ENCODE results near the gene PJVK. TPM values are rescaled to one million over a fixed set of nuclear protein-coding genes. Genes with fewer than 3 reads are reported as not detected.

PJVK gene
- total RNA-seq, 1 experiment from 2014 or later, result 2.6 TPM

DNA sequence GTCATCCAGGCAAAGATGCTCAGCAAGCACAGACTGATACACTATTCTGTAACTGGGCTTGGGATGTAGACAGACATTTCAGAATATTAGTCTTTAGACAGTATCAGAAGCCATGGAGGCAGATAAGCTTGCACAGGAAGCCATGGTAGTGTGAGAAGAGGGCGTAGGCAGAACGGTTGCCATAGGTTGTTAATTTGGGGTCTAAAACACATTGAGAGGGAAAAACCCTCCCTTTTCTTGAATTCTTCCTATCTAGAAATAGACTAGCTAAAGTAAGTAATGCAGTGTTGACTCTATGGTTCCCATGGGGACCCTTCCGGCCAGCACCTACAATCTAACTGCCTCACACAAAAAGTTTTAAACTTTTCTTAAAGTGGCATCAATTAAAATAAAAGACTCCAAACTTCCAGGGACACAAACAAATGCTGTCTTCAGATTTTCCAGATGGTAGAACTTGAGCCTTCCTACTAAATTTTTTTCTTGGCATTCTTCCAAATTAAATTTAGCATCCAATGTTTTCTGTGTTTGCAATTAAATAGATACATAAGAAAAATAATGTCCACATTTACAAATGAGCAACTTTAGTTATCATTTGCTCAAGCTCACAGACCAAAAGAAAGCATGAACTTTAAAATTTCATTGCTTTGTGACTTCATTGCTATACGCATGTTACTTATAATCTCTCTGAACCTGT, 2.1 kb upstream of the PJVK start:
- no peak for DNase-seq (ENCODE audit: low read depth, low spot score)
- CTCF ChIA-PET, result no interaction called here
- ATAC-seq, result no peak
- Histone ChIP-seq H3K4me2 (ENCODE audit: low read length) (peak overlapping the region; percentile 94), H3K27ac (ENCODE audit: low read depth, low read length) (no peak overlapping the region; the same call in 1 of the 2 replicates), H3K4me1 (ENCODE audit: control insufficient read depth in 1 of 2, insufficient read depth in 2 of 2, low read length in 2 of 2) (peaks cover 12 to 20% of the 10 kb centered on the region in 2 experiments; a peak in 2 of 4 replicates), H3K79me2 (ENCODE audit: insufficient read depth, low read length) (peaks cover 42% of the 10 kb centered on the region), H3K4me3 (replicated peaks in 1 of 2; ENCODE audit: low read depth in 1 of 2, low read length in 2 of 2) (peak overlapping the region; percentile 72 to 93; a peak in 3 of 4 replicates), H3K36me3 (ENCODE audit: control insufficient read depth in 1 of 2, insufficient read depth in 2 of 2, low read length in 2 of 2) (peaks cover 24 to 28% of the 10 kb centered on the region in 2 experiments), H2AFZ (ENCODE audit: low read depth, low read length, poor library complexity, severe bottlenecking) (no peak overlapping the region), H3K27me3 (ENCODE audit: insufficient read depth, low read length) (no peaks in the 10 kb centered on the region), H3K9me3 (ENCODE audit: control insufficient read depth in 1 of 2, insufficient read depth in 1 of 2, low read depth in 1 of 2, low read length in 2 of 2) (no peaks in the 10 kb centered on the region), H3K9me2 (ENCODE audit: insufficient read depth) (no peaks in the 10 kb centered on the region), H4K20me1 (ENCODE audit: insufficient read depth) (0 out of 2 replicates have a peak, but pooled peaks cover 5% of the 10 kb centered on the region), H3K9ac (ENCODE audit: low read length) (peak overlapping the region; percentile 94; the same call in 1 of the 2 replicates)
- intact Hi-C loops (cut with micrococcal nuclease), result no loop called here
- BruUV-seq (replicated peaks), result no TSS peak
- no peak for TF ChIP-seq EZH2phosphoT487 (IDR thresholded peaks at IDR 0.05; ENCODE audit: borderline replicate concordance)
- no peak for TF ChIP-seq SIN3A (IDR thresholded peaks at IDR 0.05; ENCODE audit: low read depth)
- TF ChIP-seq, protein P1, sequence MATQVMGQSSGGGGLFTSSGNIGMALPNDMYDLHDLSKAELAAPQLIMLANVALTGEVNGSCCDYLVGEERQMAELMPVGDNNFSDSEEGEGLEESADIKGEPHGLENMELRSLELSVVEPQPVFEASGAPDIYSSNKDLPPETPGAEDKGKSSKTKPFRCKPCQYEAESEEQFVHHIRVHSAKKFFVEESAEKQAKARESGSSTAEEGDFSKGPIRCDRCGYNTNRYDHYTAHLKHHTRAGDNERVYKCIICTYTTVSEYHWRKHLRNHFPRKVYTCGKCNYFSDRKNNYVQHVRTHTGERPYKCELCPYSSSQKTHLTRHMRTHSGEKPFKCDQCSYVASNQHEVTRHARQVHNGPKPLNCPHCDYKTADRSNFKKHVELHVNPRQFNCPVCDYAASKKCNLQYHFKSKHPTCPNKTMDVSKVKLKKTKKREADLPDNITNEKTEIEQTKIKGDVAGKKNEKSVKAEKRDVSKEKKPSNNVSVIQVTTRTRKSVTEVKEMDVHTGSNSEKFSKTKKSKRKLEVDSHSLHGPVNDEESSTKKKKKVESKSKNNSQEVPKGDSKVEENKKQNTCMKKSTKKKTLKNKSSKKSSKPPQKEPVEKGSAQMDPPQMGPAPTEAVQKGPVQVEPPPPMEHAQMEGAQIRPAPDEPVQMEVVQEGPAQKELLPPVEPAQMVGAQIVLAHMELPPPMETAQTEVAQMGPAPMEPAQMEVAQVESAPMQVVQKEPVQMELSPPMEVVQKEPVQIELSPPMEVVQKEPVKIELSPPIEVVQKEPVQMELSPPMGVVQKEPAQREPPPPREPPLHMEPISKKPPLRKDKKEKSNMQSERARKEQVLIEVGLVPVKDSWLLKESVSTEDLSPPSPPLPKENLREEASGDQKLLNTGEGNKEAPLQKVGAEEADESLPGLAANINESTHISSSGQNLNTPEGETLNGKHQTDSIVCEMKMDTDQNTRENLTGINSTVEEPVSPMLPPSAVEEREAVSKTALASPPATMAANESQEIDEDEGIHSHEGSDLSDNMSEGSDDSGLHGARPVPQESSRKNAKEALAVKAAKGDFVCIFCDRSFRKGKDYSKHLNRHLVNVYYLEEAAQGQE (IDR thresholded peaks at IDR 0.05; ENCODE audit: low read depth), result no peak
- TF ChIP-seq CEBPB (IDR thresholded peaks at IDR 0.05; ENCODE audit: low read depth), result no peak
- no peak for TF ChIP-seq EZH2 (IDR thresholded peaks at IDR 0.05)
- TF ChIP-seq, protein P2, sequence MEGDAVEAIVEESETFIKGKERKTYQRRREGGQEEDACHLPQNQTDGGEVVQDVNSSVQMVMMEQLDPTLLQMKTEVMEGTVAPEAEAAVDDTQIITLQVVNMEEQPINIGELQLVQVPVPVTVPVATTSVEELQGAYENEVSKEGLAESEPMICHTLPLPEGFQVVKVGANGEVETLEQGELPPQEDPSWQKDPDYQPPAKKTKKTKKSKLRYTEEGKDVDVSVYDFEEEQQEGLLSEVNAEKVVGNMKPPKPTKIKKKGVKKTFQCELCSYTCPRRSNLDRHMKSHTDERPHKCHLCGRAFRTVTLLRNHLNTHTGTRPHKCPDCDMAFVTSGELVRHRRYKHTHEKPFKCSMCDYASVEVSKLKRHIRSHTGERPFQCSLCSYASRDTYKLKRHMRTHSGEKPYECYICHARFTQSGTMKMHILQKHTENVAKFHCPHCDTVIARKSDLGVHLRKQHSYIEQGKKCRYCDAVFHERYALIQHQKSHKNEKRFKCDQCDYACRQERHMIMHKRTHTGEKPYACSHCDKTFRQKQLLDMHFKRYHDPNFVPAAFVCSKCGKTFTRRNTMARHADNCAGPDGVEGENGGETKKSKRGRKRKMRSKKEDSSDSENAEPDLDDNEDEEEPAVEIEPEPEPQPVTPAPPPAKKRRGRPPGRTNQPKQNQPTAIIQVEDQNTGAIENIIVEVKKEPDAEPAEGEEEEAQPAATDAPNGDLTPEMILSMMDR (IDR thresholded peaks at IDR 0.05 in 2 of 3, conservative IDR thresholded peaks at IDR 0.05 in 1 of 3; ENCODE audit: borderline replicate concordance in 1 of 3, insufficient read depth in 1 of 3, low read depth in 2 of 3, low read length in 2 of 3), result no peak
- TF ChIP-seq TCF7L2 (IDR thresholded peaks at IDR 0.05; ENCODE audit: borderline replicate concordance, extremely low read depth, insufficient read depth, insufficient read length), result no peak
- TF ChIP-seq ZNF274 (IDR thresholded peaks at IDR 0.05; ENCODE audit: low read depth, low read length), result no peak
- TF ChIP-seq YY1 (IDR thresholded peaks at IDR 0.05; ENCODE audit: extremely low read depth, insufficient replicate concordance, low read depth, low read length), result no peak
- no peak for TF ChIP-seq ELF1 (IDR thresholded peaks at IDR 0.05; ENCODE audit: borderline replicate concordance, low read depth)
- no peak for TF ChIP-seq SP1 (IDR thresholded peaks at IDR 0.05; ENCODE audit: low read depth)
- no peak for TF ChIP-seq POLR2A (IDR thresholded peaks at IDR 0.05; ENCODE audit: borderline replicate concordance, extremely low read depth, insufficient read depth, insufficient read length)
- TF ChIP-seq, protein P3, sequence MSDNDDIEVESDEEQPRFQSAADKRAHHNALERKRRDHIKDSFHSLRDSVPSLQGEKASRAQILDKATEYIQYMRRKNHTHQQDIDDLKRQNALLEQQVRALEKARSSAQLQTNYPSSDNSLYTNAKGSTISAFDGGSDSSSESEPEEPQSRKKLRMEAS (IDR thresholded peaks at IDR 0.05), result no peak
- TF ChIP-seq, protein P4, sequence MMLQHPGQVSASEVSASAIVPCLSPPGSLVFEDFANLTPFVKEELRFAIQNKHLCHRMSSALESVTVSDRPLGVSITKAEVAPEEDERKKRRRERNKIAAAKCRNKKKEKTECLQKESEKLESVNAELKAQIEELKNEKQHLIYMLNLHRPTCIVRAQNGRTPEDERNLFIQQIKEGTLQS (IDR thresholded peaks at IDR 0.05), result no peak
- no peak for TF ChIP-seq FOSL1 (IDR thresholded peaks at IDR 0.05; ENCODE audit: low read depth)
- TF ChIP-seq, protein P5, sequence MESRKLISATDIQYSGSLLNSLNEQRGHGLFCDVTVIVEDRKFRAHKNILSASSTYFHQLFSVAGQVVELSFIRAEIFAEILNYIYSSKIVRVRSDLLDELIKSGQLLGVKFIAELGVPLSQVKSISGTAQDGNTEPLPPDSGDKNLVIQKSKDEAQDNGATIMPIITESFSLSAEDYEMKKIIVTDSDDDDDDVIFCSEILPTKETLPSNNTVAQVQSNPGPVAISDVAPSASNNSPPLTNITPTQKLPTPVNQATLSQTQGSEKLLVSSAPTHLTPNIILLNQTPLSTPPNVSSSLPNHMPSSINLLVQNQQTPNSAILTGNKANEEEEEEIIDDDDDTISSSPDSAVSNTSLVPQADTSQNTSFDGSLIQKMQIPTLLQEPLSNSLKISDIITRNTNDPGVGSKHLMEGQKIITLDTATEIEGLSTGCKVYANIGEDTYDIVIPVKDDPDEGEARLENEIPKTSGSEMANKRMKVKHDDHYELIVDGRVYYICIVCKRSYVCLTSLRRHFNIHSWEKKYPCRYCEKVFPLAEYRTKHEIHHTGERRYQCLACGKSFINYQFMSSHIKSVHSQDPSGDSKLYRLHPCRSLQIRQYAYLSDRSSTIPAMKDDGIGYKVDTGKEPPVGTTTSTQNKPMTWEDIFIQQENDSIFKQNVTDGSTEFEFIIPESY (IDR thresholded peaks at IDR 0.05; ENCODE audit: extremely low read depth, insufficient replicate concordance, low read length), result no peak
- TF ChIP-seq CBX3 (IDR thresholded peaks at IDR 0.05; ENCODE audit: low read depth), result no peak
- no peak for TF ChIP-seq ZFX (IDR thresholded peaks at IDR 0.05)
- TF ChIP-seq EGR1 (IDR thresholded peaks at IDR 0.05; ENCODE audit: low read depth), result no peak
- POLR2A ChIA-PET, result no interaction called here
- RAD21 ChIA-PET (ENCODE audit: low non-redundant PET in 1 of 2, low total read pairs in 2 of 2, uncharacterized antibody in 2 of 2, unreplicated experiment in 2 of 2), result no interaction called here
